Endothelial cell of umbilical vein (primary cell): Measurements from ENCODE around the gene LRRTM4. TPM values are rescaled to one million over a fixed set of nuclear protein-coding genes. Genes with fewer than 3 reads are reported as not detected.

Experiments
- BruUV-seq: library from RNA; stranded (reverse); fragments of 400-500 nt; replicated peaks from 2 replicates; lab custom pipeline; 2021; lab: Mats Ljungman, UMichigan
- CTCF ChIA-PET: fragments of 300-600, 350-600 bp; sonication (Branson Sonifier 250); formaldehyde crosslinking; loops from one replicate; lab custom pipeline; 2021; ENCODE audit warnings: antibody characterized with exemption, inconsistent platforms; lab: Charles Lee
- POLR2A ChIA-PET: fragments of 300-600, 350-600 bp; sonication (Branson Sonifier 250); formaldehyde crosslinking; loops from one replicate; lab custom pipeline; 2021; ENCODE audit warnings: antibody characterized with exemption, inconsistent platforms; lab: Charles Lee
- DNase-seq: peaks from one replicate; pipeline ENCODE4 v3.0.0-alpha.2; 2011; ENCODE audit warnings: low read depth, low spot score
- FAIRE-seq: peaks from 2 replicates; lab custom pipeline; 2011; peaks lifted over from hg19 to GRCh38; lab: Jason Lieb, UNC
- H2AFZ ChIP-seq: 2 replicates; pipeline ENCODE4 v1.6.0; 2012; ENCODE audit warnings: low read depth, low read length, control low read depth, inconsistent platforms
- H3K27ac ChIP-seq: 2 replicates; pipeline ENCODE4 v1.5.1; 2011; ENCODE audit warnings: low read depth, mild to moderate bottlenecking, control low read depth, low read length, moderate library complexity; ENCODE audit not compliant: insufficient read depth
- H3K27me3 ChIP-seq, 2 experiments: 2 replicates each; pipeline versions ENCODE4 v1.6.0 to v1.6.1; 2011; ENCODE audit warnings: low read length in 2 of 2, mixed read lengths in 1 of 2; ENCODE audit not compliant: control insufficient read depth in 2 of 2, insufficient read depth in 2 of 2
- H3K36me3 ChIP-seq, 2 experiments: 2 replicates in 1 of 2; 3 replicates in 1 of 2; pipeline ENCODE4 v1.5.1; 2011; ENCODE audit warnings: low read length in 2 of 2, mild to moderate bottlenecking in 1 of 2, moderate library complexity in 1 of 2; ENCODE audit not compliant: control insufficient read depth in 2 of 2, insufficient read depth in 2 of 2; ENCODE audit errors: extremely low read depth in 1 of 2
- H3K4me1 ChIP-seq: 3 replicates; pipeline ENCODE4 v1.5.1; 2011; ENCODE audit warnings: mild to moderate bottlenecking, low read length; ENCODE audit not compliant: control insufficient read depth, insufficient read depth; ENCODE audit errors: extremely low read depth
- H3K4me2 ChIP-seq: 2 replicates; pipeline ENCODE4 v1.6.1; 2011; ENCODE audit warnings: low read length, control low read depth, mixed read lengths; ENCODE audit not compliant: insufficient read depth
- H3K4me3 ChIP-seq, 3 experiments: fragments of 200-600 bp in 1 of 3; sonication (generic), shearing (Covaris generic) in 1 of 3; replicated peaks in 1 of 3; 2 replicates each; pipeline ENCODE4 v1.5.1; 2011 to 2016; ENCODE audit warnings: control low read depth in 3 of 3, low read length in 3 of 3, mild to moderate bottlenecking in 2 of 3, inconsistent platforms in 1 of 3, low read depth in 1 of 3, moderate library complexity in 1 of 3; ENCODE audit not compliant: insufficient read depth in 1 of 3
- H3K79me2 ChIP-seq: 2 replicates; pipeline ENCODE4 v1.6.0; 2012; ENCODE audit warnings: low read length, inconsistent platforms; ENCODE audit not compliant: control insufficient read depth, insufficient read depth
- H3K9ac ChIP-seq: replicated peaks from 2 replicates; pipeline ENCODE3; 2011; ENCODE audit warnings: low read length, control low read depth; ENCODE audit not compliant: insufficient read depth; ENCODE audit errors: extremely low read depth
- H3K9me1 ChIP-seq: replicated peaks from 3 replicates; pipeline ENCODE4 v1.6.0; 2011; ENCODE audit warnings: mild to moderate bottlenecking, low read length; ENCODE audit not compliant: control insufficient read depth, insufficient read depth; ENCODE audit errors: extremely low read depth
- H3K9me3 ChIP-seq: replicated peaks from 2 replicates; pipeline ENCODE4 v1.5.1; 2012; ENCODE audit warnings: low read length, inconsistent platforms; ENCODE audit not compliant: control insufficient read depth, insufficient read depth
- H4K20me1 ChIP-seq: replicated peaks from 2 replicates; pipeline ENCODE3; 2011; ENCODE audit warnings: mild to moderate bottlenecking, low read length; ENCODE audit not compliant: control insufficient read depth, insufficient read depth; ENCODE audit errors: extremely low read depth
- EZH2 ChIP-seq: IDR thresholded peaks from 2 replicates; pipeline ENCODE4 v1.6.1; 2012; ENCODE audit warnings: borderline replicate concordance, low read depth, mild to moderate bottlenecking, moderate library complexity, low read length, inconsistent platforms; ENCODE audit not compliant: severe bottlenecking
- FOS ChIP-seq: IDR thresholded peaks from 2 replicates; pipeline ENCODE4 v1.6.1; 2011; ENCODE audit warnings: mild to moderate bottlenecking, low read length, moderate library complexity, borderline replicate concordance; ENCODE audit not compliant: insufficient read depth
- GATA2 ChIP-seq: IDR thresholded peaks from 2 replicates; pipeline ENCODE4 v1.7.0; 2011; ENCODE audit warnings: low read depth, mild to moderate bottlenecking, moderate library complexity, mixed read lengths, low read length; ENCODE audit not compliant: insufficient read length, insufficient read depth
- JUN ChIP-seq: IDR thresholded peaks from 2 replicates; pipeline ENCODE4 v1.6.1; 2011; ENCODE audit warnings: borderline replicate concordance, low read depth; ENCODE audit not compliant: insufficient read length, insufficient read depth
- MYC ChIP-seq: IDR thresholded peaks from one replicate; pipeline ENCODE4 v1.6.1; 2011; ENCODE audit warnings: mild to moderate bottlenecking, low read depth, low read length
- POLR2A ChIP-seq: IDR thresholded peaks from 2 replicates; pipeline ENCODE4 v1.6.1; 2012; ENCODE audit warnings: low read depth, mild to moderate bottlenecking, control low read depth, low read length
- POLR2AphosphoS5 ChIP-seq: IDR thresholded peaks from 2 replicates; pipeline ENCODE4 v1.6.1; 2012; ENCODE audit warnings: low read depth, mild to moderate bottlenecking, control low read depth, low read length, moderate library complexity; ENCODE audit not compliant: insufficient read depth
- dilution Hi-C: fragments of 300-500 bp; cut with MboI; formaldehyde crosslinking; loops from one replicate; pipeline ENCODE4 v1.15.0; 2019; ENCODE audit warnings: low sequenced_read_pairs; ENCODE audit not compliant: extremely low pct_ligation_motif_present
- intact Hi-C: fragments of 100-400 bp; cut with micrococcal nuclease; formaldehyde crosslinking; loops from one replicate; pipeline ENCODE4 v1.10.0; 2022
- polyA plus RNA-seq, 4 experiments: library from polyadenylated mRNA; depleted of rRNA in 3 of 4; stranded (reverse) in 3 of 4; unstranded in 1 of 4; fragments of >200 nt; gene quantifications; 2 replicates each; pipeline versions ENCODE4 v1.2.1 to v1.2.3, GENCODE V29; 2011 to 2012; ENCODE audit warnings: missing spikeins in 1 of 4
- total RNA-seq: library from RNA; stranded (reverse); gene quantifications from 2 replicates; pipeline ENCODE4 v1.2.3, GENCODE V29; 2021
- TF ChIP-seq, protein P1 (sequence below): IDR thresholded peaks from 2 replicates; pipeline ENCODE4 v1.6.1; 2011; ENCODE audit not compliant: insufficient read depth, insufficient read length
- TF ChIP-seq, protein P2 (sequence below), 2 donors: IDR thresholded peaks; 1 replicate in 1 of 2; 2 replicates in 1 of 2; pipeline ENCODE4 v1.5.1; 2011; ENCODE audit warnings: low read length in 2 of 2, mild to moderate bottlenecking in 2 of 2, moderate library complexity in 2 of 2, control low read depth in 1 of 2, inconsistent platforms in 1 of 2, low read depth in 1 of 2; ENCODE audit not compliant: insufficient read depth in 1 of 2; ENCODE audit errors: extremely low read depth in 1 of 2

Gene LRRTM4
- total and polyA plus RNA-seq, 2 donors (not counting 3 experiments of a cell fraction or from before 2014, with no cell fraction given), result not detected

DNA sequence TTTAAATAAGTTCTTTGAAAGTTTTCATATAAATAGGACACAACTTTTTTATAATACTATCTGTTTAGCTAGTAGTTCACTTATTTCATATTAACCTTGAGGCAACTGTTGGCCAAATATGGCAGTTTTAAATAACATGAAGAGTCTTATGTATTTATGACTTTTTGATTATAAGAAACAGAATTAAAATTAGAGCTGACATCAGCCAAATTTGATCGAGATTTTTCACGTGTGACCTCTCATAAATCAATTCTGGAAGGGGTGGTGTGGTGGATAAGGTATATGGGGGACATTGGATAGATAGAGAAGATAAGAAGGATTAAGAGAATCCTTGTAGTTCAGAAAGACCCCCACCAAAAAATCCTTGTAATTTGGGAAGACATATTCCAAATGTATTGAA lies 776.6 kb downstream of the LRRTM4 start:
- no peak overlapping the region for H2AFZ ChIP-seq
- BruUV-seq, result no TSS peak
- dilution Hi-C loops, result no loop called here

More for the DNA sequence above, 776.6 kb downstream of the LRRTM4 start:
- no peak for FAIRE-seq
- no peak for DNase-seq
- Histone ChIP-seq H3K79me2 (no peaks in the 10 kb centered on the region), H3K36me3 (no peaks in the 10 kb centered on the region), H3K27ac (no peak overlapping the region), H3K4me3 (no peak overlapping the region), H3K4me1 (no peaks in the 10 kb centered on the region), H3K9me1 (no peaks in the 10 kb centered on the region), H3K9me3 (no peaks in the 10 kb centered on the region), H4K20me1 (no peaks in the 10 kb centered on the region), H3K27me3 (no peaks in the 10 kb centered on the region), H3K9ac (no peak overlapping the region), H3K4me2 (no peak overlapping the region)
- no peak for TF ChIP-seq JUN
- TF ChIP-seq GATA2, result no peak
- no peak for TF ChIP-seq POLR2A
- TF ChIP-seq, protein P1, sequence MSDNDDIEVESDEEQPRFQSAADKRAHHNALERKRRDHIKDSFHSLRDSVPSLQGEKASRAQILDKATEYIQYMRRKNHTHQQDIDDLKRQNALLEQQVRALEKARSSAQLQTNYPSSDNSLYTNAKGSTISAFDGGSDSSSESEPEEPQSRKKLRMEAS, result no peak
- TF ChIP-seq POLR2AphosphoS5, result no peak
- TF ChIP-seq EZH2, result no peak
- no peak for TF ChIP-seq MYC
- TF ChIP-seq, protein P2, sequence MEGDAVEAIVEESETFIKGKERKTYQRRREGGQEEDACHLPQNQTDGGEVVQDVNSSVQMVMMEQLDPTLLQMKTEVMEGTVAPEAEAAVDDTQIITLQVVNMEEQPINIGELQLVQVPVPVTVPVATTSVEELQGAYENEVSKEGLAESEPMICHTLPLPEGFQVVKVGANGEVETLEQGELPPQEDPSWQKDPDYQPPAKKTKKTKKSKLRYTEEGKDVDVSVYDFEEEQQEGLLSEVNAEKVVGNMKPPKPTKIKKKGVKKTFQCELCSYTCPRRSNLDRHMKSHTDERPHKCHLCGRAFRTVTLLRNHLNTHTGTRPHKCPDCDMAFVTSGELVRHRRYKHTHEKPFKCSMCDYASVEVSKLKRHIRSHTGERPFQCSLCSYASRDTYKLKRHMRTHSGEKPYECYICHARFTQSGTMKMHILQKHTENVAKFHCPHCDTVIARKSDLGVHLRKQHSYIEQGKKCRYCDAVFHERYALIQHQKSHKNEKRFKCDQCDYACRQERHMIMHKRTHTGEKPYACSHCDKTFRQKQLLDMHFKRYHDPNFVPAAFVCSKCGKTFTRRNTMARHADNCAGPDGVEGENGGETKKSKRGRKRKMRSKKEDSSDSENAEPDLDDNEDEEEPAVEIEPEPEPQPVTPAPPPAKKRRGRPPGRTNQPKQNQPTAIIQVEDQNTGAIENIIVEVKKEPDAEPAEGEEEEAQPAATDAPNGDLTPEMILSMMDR (IDR thresholded peaks at IDR 0.05; ENCODE audit: extremely low read depth in 1 of 2, insufficient read depth in 1 of 2, low read depth in 1 of 2, low read length in 2 of 2), result no peak
- no peak for TF ChIP-seq FOS
- ChIA-PET POLR2A (no interaction called here), CTCF (no interaction called here)
- intact Hi-C loops, result no loop called here
